HG03097 (cell line): ENCODE results near the gene ANTXR1.

ENCODE experiments used
- ATAC-seq: cut with Tn5 transposase; IDR thresholded peaks from one replicate; pipeline ENCODE4 v1.9.1; 2021; ENCODE audit not compliant: unreplicated experiment, low FRiP score

Gene ANTXR1

DNA sequence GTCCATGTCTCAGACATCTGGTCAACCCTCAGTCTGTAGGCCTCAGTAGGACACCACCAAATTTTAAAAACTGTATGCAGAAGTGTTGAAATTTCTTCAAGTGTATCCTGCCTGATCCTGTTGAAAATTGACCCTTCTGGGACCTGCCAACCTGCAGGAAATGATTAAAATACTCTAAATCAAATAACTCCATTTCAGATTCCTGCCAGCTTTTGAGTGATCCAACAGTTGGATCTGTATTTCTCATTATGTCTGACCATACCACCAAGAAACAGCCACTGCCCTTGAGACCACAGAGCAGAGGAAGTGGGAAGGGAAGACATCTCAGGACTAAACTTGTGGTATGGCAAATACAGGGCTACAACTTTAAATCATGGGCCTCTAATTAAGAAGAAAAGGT is 113.4 kb downstream of the ANTXR1 start:
- no peak for ATAC-seq

DNA sequence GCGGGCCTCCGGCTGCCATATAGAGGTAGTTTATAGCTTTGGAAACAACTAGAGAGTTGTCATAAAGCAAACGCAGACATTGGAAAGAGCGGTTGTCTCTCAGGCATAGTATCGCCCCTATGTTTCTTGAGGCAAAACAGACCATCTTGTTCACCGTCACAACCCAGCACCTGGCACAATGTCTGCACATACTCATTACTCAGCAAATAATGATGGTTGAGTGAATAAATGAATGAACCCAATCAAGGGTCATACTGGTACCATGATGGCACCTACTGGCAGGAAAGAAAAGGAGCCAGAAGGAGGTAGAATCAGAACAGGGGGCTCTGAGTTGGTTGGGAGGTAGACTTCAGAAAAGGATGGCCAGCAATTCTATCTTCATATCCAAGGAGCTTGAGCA is 118.5 kb downstream of the ANTXR1 start:
- no peak for ATAC-seq

GRCh38 chr2:69131983-69132675 is 119.2 kb downstream of the ANTXR1 start:
- no peak for ATAC-seq

GRCh38 chr2:69132960-69133590 is 120.1 kb downstream of the ANTXR1 start:
- no peak for ATAC-seq

DNA sequence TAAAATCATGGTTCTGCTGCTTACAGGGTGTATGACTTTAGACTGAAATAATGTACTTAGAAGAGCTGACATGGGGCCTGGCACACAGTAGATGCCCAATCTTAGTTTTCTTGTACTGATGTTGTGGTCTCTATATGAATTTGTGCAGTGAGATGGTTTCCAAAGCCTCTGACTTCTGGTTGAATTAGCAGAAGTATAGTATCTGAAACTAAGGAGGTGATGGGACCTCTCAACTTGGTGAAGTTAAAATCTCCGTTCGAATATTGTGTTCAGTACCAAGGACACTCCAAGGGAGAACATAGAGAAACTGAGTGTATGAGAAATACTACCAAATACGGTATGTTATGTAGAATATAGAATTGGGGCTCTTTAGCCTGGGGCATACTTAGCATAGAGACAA is 120.9 kb downstream of the ANTXR1 start:
- no peak for ATAC-seq

- ATAC-seq = no peak
These were observed 121.4 kb downstream of the ANTXR1 start for GRCh38 chr2:69134306-69134945.

DNA sequence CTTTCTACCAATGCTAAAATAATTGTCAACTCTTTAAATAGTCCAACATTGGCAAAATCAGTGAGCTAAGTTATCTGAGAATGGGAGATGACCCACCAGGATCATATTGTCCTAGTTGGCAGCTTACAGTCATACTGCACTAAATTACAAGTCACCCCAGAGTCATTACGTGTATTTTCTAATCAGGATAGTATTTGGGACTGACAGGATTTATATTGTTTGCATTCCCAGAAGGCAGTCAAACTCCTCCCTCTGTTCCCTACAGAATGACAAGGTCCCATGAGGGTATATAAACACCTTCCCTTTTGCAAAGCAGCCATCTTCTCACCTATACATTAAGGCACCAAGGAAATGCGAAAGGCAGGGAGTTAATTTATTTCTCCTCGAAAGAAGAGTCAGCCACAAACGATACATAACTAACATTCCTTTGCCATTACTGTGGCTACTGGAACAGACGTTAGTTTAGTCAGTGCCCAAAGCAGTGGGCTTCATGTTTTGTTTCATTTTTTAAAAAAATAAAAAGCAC is 125.3 kb downstream of the ANTXR1 start:
- ATAC-seq = no peak

- ATAC-seq = no peak
These were observed 125.9 kb downstream of the ANTXR1 start for GRCh38 chr2:69138793-69139459.

DNA sequence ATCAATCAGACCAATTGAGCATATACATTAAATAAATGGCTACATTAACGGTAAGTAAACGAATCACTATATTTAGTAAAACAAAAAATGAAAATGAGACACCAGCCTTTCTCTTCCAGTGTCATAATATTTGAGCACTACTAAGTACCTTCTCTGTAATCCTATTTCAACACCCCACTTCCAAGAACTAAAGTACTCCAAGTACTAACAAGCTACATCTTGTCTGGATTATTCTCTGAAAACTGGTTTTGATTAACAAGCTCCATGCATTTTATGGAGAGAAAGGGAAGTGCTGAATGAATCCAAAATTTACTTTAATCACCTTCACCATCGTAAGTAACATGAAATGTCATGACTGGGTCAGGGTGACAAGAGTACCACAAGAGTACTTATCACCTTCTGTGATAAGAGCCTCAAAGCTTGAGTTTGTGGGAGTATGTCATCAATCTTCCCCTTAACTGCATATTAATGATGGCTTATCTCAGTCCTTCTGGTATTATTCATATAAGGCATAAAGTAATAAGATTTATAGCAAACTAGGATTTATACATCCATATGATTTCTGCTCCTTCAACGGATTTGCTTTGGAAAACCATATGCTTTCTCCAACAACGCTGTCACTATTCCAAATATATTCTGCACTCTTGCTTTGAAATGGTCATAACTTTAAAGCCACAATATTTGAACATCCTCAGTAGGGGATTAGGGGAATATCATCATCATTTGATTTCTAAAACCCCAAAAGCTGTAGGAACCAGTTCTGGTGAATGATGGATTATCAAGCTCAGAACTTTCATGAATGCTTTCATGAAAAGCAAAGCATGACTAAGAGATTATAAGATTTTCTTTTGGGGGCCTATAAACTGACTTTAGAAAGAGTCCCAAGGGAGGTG is 127.0 kb downstream of the ANTXR1 start:
- ATAC-seq = no peak

DNA sequence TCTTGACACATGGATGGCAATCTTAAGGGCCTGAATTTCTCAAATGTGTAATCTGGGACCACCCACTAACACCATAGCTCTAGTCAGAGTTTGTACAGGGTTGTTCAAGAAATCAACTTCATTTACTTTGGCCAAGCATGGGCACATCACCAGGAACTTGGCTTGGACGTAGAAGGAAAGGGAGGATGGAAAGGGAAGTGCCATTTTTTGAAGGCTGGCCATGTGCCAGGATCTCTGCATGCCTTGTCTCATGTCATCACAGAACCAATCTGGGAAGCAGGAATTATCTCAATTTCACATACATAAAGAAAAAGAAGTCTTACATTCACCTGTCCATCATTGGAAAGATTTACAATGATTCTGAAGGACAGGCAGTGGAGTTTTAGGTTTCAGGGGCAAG is 128.1 kb downstream of the ANTXR1 start:
- no peak for ATAC-seq

GRCh38 chr2:69143748-69144360 is 130.9 kb downstream of the ANTXR1 start:
- no peak for ATAC-seq

GRCh38 chr2:69145204-69145603 is 132.2 kb downstream of the ANTXR1 start:
- no peak for ATAC-seq

DNA sequence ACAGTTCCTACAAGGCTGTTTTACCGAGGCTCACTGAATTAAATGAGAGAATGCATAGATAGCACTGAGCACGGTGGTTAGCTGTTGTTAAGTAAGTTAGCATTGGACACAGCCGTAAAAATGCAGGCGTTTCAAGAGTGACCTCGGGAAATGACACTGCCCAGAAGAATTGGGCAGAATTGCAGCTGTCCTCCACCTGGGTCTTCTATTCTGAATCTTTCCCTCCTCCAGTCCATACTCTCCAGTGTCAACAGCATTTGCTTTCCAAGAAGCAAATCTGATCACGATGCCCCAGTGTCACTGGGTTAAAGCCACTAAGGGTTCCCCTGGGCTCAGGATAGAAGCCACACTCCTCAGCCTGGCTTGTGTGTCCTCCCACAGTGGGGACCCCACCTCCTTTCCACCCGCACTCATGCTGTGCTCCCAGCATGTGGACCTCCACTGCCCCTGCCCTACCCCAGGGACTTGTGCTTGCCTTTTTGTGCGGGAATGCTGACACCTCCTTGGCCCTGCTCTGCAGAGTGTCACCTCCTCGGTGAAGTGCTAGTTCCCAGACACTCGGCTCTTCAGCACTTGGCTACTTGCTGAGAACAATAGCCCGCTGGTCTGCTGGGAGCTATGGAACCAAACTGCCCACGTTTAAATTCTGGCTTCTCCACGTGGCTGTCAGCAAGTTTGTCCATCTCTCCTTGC is 135.0 kb downstream of the ANTXR1 start:
- no peak for ATAC-seq

GRCh38 chr2:69149631-69150215 is 136.7 kb downstream of the ANTXR1 start:
- ATAC-seq = no peak

DNA sequence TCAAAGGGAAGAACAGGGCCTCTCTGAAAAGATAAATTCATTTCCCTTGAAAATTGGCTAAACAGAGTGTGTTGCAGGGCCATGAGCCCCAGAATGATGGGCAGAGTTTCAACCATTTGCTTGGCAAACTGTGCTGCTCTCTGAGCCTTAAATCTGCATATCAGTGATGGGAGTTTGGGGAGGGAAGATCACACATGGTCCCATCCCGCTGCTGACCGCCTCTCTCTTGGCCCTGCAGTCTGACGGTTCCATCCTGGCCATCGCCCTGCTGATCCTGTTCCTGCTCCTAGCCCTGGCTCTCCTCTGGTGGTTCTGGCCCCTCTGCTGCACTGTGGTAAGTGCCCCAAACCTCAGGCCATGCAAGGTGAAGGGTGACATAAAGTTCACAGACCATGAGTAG is 139.0 kb downstream of the ANTXR1 start:
- no peak for ATAC-seq

- ATAC-seq = no peak
These were observed 140.0 kb downstream of the ANTXR1 start for GRCh38 chr2:69152847-69153583.

DNA sequence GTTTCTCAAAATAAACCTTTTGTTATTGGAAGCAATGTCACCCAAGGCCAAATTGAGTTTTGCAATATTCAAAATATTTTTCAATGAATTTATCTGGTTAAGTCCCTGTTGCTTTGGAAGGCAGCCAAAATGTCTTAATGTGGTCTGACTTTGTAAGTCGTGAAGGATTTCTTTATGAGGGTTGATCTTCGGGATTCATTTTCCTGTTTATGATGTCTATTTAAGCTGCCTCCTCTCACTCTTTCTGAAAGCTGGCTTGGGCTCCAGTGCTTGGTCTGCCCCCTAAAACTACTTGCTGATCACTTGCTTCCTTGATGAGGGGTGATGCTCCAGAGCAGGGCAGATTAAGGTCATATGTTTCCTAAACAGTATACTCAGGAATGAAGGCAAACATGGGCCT is 141.1 kb downstream of the ANTXR1 start:
- no peak for ATAC-seq

- no peak for ATAC-seq
These were observed 143.6 kb downstream of the ANTXR1 start for GRCh38 chr2:69156624-69157023.
